Thyroid gland (tissue), 4 donors: ENCODE data around the gene CCDC47.

ENCODE experiments used
- POLR2A ChIP-seq, 2 donors: fragments of 450-650 bp; IDR thresholded peaks; one replicate each; pipeline ENCODE4 v1.6.1; 2017; ENCODE audit warnings: antibody characterized with exemption in 2 of 2, mild to moderate bottlenecking in 2 of 2, moderate library complexity in 1 of 2
- TF ChIP-seq, protein P1 (sequence below), 6 experiments: fragments of 200-600 bp in 3 of 6; fragments of 450-650 bp in 3 of 6; sonication (generic) in 3 of 6; IDR thresholded peaks; one replicate each; pipeline ENCODE4 v1.5.1; 2016 to 2019; ENCODE audit warnings: antibody characterized with exemption in 6 of 6, mild to moderate bottlenecking in 2 of 6, inconsistent platforms in 1 of 6, moderate library complexity in 1 of 6

DNA sequence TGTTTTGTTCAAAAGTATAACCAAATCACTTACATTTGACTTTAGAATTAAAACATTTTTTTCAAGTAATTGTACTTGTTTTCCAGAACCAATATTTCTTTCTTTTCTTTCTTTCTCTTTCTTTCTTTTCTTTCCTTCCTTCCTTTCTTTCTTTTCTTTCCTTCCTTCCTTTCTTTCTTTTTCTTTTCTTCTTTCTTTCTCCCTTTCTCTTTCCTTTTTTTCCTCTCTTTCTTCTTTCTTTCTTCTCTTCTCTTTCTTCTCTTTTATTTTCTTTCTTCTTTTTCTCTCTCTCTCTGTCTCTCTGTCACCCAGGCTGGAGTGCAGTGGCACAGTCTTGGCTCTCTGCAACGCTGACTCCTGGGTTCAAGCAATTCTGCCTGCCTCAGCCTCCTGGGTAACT lies 27.4 kb upstream of the CCDC47 start:
- no peak for TF ChIP-seq POLR2A (IDR thresholded peaks at IDR 0.05)
- TF ChIP-seq, protein P1, sequence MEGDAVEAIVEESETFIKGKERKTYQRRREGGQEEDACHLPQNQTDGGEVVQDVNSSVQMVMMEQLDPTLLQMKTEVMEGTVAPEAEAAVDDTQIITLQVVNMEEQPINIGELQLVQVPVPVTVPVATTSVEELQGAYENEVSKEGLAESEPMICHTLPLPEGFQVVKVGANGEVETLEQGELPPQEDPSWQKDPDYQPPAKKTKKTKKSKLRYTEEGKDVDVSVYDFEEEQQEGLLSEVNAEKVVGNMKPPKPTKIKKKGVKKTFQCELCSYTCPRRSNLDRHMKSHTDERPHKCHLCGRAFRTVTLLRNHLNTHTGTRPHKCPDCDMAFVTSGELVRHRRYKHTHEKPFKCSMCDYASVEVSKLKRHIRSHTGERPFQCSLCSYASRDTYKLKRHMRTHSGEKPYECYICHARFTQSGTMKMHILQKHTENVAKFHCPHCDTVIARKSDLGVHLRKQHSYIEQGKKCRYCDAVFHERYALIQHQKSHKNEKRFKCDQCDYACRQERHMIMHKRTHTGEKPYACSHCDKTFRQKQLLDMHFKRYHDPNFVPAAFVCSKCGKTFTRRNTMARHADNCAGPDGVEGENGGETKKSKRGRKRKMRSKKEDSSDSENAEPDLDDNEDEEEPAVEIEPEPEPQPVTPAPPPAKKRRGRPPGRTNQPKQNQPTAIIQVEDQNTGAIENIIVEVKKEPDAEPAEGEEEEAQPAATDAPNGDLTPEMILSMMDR (IDR thresholded peaks at IDR 0.05) = no peak
